HL-60 (cell line): Measurements from ENCODE around the gene NCK2.

Experiments
- DNase-seq, 2 experiments: peaks; one replicate each; pipeline ENCODE4 v3.0.0-alpha.2; 2010 to 2020; ENCODE audit warnings: low read depth in 1 of 2, low spot score in 1 of 2
- H3K27ac ChIP-seq: fragments of 250-450 bp; sonication (Bioruptor Pico); replicated peaks from 2 replicates; pipeline ENCODE4 v1.5.1; 2020; ENCODE audit warnings: mild to moderate bottlenecking, moderate library complexity
- H3K27me3 ChIP-seq: fragments of 250-450 bp; sonication (Bioruptor Pico); 2 replicates; pipeline ENCODE4 v1.5.1; 2021; ENCODE audit warnings: mild to moderate bottlenecking, moderate library complexity; ENCODE audit not compliant: insufficient read depth, poor library complexity, severe bottlenecking
- H3K4me3 ChIP-seq: replicated peaks from 2 replicates; pipeline ENCODE4 v1.5.1; 2011; ENCODE audit warnings: mild to moderate bottlenecking, control low read depth, low read length; ENCODE audit not compliant: insufficient read depth
- GABPA ChIP-seq: IDR thresholded peaks from 2 replicates; pipeline ENCODE4 v1.6.1; 2012; ENCODE audit warnings: low read depth
- POLR2AphosphoS5 ChIP-seq: IDR thresholded peaks from 2 replicates; pipeline ENCODE4 v1.6.1; 2012; ENCODE audit warnings: low read depth
- SPI1 ChIP-seq: IDR thresholded peaks from 2 replicates; pipeline ENCODE4 v1.6.1; 2012; ENCODE audit warnings: low read depth, mild to moderate bottlenecking, borderline replicate concordance
- TF ChIP-seq, protein P1 (sequence below): IDR thresholded peaks from 2 replicates; pipeline ENCODE4 v1.6.1; 2012; ENCODE audit warnings: low read depth; ENCODE audit not compliant: insufficient replicate concordance
- TF ChIP-seq, protein P2 (sequence below): IDR thresholded peaks from one replicate; pipeline ENCODE4 v1.5.1; 2011; ENCODE audit warnings: low read length, control low read depth, inconsistent platforms; ENCODE audit not compliant: insufficient read depth

The NCK2 gene

DNA sequence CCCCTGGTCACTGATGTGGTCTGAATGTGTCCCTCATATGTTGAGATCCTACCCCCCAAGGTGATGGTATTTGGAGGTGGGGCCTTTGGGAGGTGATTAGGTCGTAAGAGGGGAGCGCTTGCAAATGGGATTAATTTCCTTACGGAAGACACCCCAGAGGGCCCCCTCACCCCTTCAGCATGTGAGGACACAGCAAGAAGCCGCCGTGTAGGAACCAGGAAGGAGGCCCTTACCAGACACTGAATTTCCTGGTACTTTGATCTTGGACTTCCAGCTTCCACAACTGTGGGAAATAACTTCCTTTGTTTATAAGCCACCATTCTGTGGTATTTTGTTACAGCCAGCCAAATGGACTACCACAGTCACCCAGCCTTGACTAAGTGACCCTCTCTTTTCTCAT, 35.9 kb downstream of the NCK2 start:
- Histone ChIP-seq H3K27me3 (no peaks in the 10 kb centered on the region), H3K4me3 (no peak overlapping the region), H3K27ac (no peak overlapping the region)
- TF ChIP-seq SPI1 (no peak), POLR2AphosphoS5 (no peak), GABPA (no peak)
- DNase-seq = no peak

DNA sequence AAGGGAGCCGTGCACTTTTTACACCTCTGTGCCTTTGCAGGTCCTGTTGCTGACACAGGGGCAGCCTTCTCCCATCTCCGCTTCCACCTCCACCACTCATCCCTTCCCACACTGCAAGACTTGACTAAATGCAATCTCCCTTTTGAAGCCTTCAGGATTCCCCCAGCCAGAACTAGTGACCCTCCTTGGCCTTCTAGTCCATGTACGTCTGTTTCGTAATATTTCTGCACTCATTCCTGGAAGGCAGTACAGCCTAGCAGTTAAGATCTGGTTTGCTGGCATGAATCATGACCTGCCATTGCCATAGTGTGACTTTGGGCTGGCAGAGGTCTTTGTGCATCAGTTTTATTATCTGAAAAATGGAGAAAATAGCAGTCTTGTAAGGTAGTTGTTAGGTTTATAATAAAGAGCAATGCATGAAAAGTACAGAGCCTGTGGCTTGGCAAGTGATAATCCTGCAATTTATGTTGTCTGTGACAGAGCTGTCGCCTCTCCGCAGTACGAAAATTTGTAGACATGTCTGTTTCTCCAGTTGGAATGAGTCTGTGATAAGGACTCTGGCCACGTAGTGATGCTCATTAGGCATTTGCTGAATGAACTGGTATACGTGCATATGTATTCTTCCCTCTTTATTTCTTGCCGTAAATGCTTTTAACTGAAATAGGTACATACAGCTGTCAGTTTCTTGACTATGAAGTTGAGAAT, 36.7 kb downstream of the NCK2 start:
- Histone ChIP-seq H3K27me3 (no peaks in the 10 kb centered on the region), H3K27ac (no peak overlapping the region), H3K4me3 (no peak overlapping the region)
- no peak for DNase-seq
- TF ChIP-seq GABPA = no peak

DNA sequence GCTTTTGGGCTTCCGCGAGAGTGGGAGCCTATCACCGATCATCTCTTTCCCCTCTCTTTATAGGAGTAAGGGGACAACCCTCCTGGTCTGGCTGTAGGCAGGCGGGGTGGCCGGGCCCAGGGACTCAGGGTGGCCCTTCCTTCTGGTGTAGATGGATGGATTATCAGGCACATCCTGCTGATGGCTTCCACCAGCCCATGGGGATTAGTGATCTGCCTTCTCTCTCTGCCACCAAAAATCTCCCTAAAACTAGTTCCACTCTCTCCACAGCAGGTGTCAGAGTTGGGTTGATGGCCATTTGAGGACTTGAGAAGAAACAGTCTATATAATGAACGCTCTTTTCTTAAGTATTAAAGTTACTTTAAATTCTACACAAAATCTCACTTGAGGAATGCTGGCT, 37.4 kb downstream of the NCK2 start:
- DNase-seq = peak in 1 of 2 experiments; percentile 50
- Histone ChIP-seq H3K27me3 (no peaks in the 10 kb centered on the region), H3K4me3 (no peak overlapping the region), H3K27ac (peak overlapping the region; percentile 59)
- TF ChIP-seq, protein P1, sequence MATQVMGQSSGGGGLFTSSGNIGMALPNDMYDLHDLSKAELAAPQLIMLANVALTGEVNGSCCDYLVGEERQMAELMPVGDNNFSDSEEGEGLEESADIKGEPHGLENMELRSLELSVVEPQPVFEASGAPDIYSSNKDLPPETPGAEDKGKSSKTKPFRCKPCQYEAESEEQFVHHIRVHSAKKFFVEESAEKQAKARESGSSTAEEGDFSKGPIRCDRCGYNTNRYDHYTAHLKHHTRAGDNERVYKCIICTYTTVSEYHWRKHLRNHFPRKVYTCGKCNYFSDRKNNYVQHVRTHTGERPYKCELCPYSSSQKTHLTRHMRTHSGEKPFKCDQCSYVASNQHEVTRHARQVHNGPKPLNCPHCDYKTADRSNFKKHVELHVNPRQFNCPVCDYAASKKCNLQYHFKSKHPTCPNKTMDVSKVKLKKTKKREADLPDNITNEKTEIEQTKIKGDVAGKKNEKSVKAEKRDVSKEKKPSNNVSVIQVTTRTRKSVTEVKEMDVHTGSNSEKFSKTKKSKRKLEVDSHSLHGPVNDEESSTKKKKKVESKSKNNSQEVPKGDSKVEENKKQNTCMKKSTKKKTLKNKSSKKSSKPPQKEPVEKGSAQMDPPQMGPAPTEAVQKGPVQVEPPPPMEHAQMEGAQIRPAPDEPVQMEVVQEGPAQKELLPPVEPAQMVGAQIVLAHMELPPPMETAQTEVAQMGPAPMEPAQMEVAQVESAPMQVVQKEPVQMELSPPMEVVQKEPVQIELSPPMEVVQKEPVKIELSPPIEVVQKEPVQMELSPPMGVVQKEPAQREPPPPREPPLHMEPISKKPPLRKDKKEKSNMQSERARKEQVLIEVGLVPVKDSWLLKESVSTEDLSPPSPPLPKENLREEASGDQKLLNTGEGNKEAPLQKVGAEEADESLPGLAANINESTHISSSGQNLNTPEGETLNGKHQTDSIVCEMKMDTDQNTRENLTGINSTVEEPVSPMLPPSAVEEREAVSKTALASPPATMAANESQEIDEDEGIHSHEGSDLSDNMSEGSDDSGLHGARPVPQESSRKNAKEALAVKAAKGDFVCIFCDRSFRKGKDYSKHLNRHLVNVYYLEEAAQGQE = no peak
- TF ChIP-seq, protein P2, sequence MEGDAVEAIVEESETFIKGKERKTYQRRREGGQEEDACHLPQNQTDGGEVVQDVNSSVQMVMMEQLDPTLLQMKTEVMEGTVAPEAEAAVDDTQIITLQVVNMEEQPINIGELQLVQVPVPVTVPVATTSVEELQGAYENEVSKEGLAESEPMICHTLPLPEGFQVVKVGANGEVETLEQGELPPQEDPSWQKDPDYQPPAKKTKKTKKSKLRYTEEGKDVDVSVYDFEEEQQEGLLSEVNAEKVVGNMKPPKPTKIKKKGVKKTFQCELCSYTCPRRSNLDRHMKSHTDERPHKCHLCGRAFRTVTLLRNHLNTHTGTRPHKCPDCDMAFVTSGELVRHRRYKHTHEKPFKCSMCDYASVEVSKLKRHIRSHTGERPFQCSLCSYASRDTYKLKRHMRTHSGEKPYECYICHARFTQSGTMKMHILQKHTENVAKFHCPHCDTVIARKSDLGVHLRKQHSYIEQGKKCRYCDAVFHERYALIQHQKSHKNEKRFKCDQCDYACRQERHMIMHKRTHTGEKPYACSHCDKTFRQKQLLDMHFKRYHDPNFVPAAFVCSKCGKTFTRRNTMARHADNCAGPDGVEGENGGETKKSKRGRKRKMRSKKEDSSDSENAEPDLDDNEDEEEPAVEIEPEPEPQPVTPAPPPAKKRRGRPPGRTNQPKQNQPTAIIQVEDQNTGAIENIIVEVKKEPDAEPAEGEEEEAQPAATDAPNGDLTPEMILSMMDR = peak; percentile 27
- no peak for TF ChIP-seq GABPA
- no peak for TF ChIP-seq POLR2AphosphoS5
- no peak for TF ChIP-seq SPI1

DNA sequence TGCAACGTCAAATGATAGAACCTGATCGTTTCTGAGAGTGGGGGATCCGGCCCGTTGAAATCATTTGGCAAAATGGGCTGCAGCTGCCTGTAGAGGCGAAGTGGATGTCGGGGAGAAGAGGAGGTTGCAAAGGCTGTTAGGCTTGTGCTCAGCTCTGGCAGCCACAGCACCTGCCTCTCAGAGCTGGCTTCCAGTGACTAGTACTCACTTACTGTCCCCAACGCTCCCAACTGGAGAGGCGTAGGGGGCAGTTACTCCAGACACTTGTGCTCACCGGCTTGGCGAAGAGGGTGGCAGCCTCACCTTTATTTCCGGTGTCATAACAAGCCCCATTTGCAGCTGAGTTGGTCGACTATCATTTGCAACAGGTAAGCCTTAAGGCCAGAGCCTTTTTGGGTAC, 37.9 kb downstream of the NCK2 start:
- peak in 1 of 2 experiments; percentile 41 for DNase-seq
- TF ChIP-seq, protein P2 = no peak
- TF ChIP-seq GABPA (no peak), POLR2AphosphoS5 (0 out of 2 replicates have a peak, but pooled peaks have one; percentile 31), SPI1 (no peak)
- Histone ChIP-seq H3K4me3 (0 out of 2 replicates have a peak overlapping the region, but pooled peaks have one; percentile 1), H3K27me3 (no peaks in the 10 kb centered on the region), H3K27ac (peak overlapping the region; percentile 59)

DNA sequence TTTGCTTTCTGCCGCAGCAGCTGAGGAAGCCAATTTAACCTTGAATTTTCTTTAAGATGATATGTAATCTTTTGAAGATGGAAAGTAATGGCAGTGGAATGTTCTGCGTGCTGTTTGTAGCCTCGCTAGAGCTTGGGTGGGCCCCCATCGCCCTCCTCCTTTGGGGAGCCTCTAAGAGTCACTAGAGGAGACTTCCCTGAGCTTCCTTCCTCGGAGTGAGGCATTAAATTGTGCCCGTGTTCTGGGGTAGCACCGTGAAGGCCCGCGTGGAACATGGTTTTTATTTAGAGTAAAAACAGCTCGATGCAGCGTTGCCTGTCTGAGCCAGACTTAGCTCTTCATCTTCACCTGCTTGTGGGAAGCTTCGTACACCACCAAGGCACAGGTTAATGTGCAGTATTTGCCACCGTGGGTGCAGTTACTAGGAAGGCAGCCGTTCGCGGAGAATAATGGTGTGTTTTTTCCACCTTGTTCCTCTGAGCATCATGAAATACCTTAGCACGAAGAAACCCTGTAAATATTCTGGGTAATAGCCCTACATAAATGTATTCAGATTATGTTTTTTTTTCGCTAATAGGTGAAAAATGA, 38.5 kb downstream of the NCK2 start:
- peak; percentile 53 for TF ChIP-seq GABPA
- TF ChIP-seq POLR2AphosphoS5 = no peak
- no peak for TF ChIP-seq SPI1
- TF ChIP-seq, protein P1 = no peak
- TF ChIP-seq, protein P2 = no peak
- Histone ChIP-seq H3K27me3 (no peaks in the 10 kb centered on the region), H3K27ac (peak overlapping the region; percentile 59), H3K4me3 (0 out of 2 replicates have a peak overlapping the region, but pooled peaks have one; percentile 1)
- DNase-seq = no peak
